ENCODE data around the gene SCAPER. TPM values are rescaled to one million over a fixed set of nuclear protein-coding genes. Genes with fewer than 3 reads are reported as not detected.
A peak's percentile ranks its signal among the peaks of the same experiment; 100 is the strongest.

Gene SCAPER
- total RNA-seq, 1 experiment from 2014 or later: 7.4 TPM

- Histone ChIP-seq H3K79me1 (ENCODE audit: insufficient read depth, low read depth, low read length, poor library complexity, severe bottlenecking) (peaks cover 2% of the 10 kb centered on the region), H2BK15ac (ENCODE audit: low read depth, low read length) (no peak overlapping the region), H4K91ac (ENCODE audit: insufficient read length, low read depth, low read length) (no peak overlapping the region), H3K4me1 (ENCODE audit: insufficient read depth, low read length) (no peaks in the 10 kb centered on the region), H3K23ac (ENCODE audit: insufficient read length, low read depth, low read length) (no peak overlapping the region), H4K20me1 (ENCODE audit: control insufficient read depth, insufficient read depth, insufficient read length) (no peaks in the 10 kb centered on the region), H3T11ph (ENCODE audit: low read length) (no peak overlapping the region), H3K9ac (ENCODE audit: extremely low read depth, insufficient read length, low read length) (no peak overlapping the region), H3K4ac (ENCODE audit: low read depth, low read length) (no peak overlapping the region), H3K27me3 (ENCODE audit: insufficient read depth, low read length) (no peaks in the 10 kb centered on the region), H3K27ac (ENCODE audit: insufficient read length, low read depth, low read length) (no peak overlapping the region), H2AFZ (ENCODE audit: low read length) (no peak overlapping the region), H4K8ac (replicated peaks; ENCODE audit: insufficient read length, low read depth, low read length) (no peak overlapping the region), H4K5ac (ENCODE audit: insufficient read length, low read depth, low read length) (no peak overlapping the region), H2BK5ac (ENCODE audit: insufficient read length, low read length) (no peak overlapping the region), H3K79me2 (ENCODE audit: insufficient read depth, low read length) (no peaks in the 10 kb centered on the region), H3K23me2 (ENCODE audit: insufficient read length, low read depth, low read length, poor library complexity, severe bottlenecking) (peaks cover 5% of the 10 kb centered on the region), H3K56ac (ENCODE audit: insufficient read length, low read depth, low read length) (no peak overlapping the region), H3K4me2 (ENCODE audit: insufficient read depth, insufficient read length, low read length) (no peak overlapping the region), H3K18ac (ENCODE audit: insufficient read length, low read depth, low read length) (no peak overlapping the region), H2AK5ac (ENCODE audit: insufficient read length, low read length) (no peak overlapping the region), H2BK12ac (ENCODE audit: insufficient read length, low read depth, low read length) (no peak overlapping the region), H3K9me3 (ENCODE audit: control insufficient read depth, low read depth, low read length) (no peaks in the 10 kb centered on the region), H2BK20ac (ENCODE audit: low read depth, low read length, poor library complexity, severe bottlenecking) (no peak overlapping the region), H3K14ac (ENCODE audit: insufficient read depth, low read length) (no peak overlapping the region), H2BK120ac (ENCODE audit: low read depth, low read length, poor library complexity, severe bottlenecking) (no peak overlapping the region)
- H3K27ac Mint-ChIP-seq: no peak overlapping the region; a peak in 1 of 7 replicates
- H3K4me3 Mint-ChIP-seq: peak overlapping the region; percentile 87 to 90
- H3K4me1 Mint-ChIP-seq: peaks cover 16 to 25% of the 10 kb centered on the region in 2 experiments
- H3K9me3 Mint-ChIP-seq: peaks cover 3% of the 10 kb centered on the region in 2 experiments; a peak in 3 of 5 replicates
- DNase-seq: no peak
- no CpG with 5 or more reads among the region's 13 CpGs for WGBS (ENCODE audit: extremely low coverage, insufficient read length, low lambda C conversion rate)
- H3K27me3 Mint-ChIP-seq (ENCODE audit: low read depth): peaks cover 17% of the 10 kb centered on the region
- peaks cover 3 to 4% (median 3%) of the 10 kb centered on the region in 3 experiments; a peak in 5 of 7 replicates for H3K36me3 Mint-ChIP-seq (ENCODE audit: insufficient read depth in 1 of 3, low read depth in 3 of 3)
- TF ChIP-seq CTCF (conservative IDR thresholded peaks at IDR 0.05): no peak
Measured at GRCh38 chr15:76309601-76310330, 595.4 kb downstream of the SCAPER start.

Data from H9 (cell line).